Neural progenitor cell (in vitro differentiated cells): ENCODE measurements around the gene TXNRD3. TPM values are rescaled to one million over a fixed set of nuclear protein-coding genes. Genes with fewer than 3 reads are reported as not detected.

Source experiments
- DNase-seq: peaks from one replicate; pipeline ENCODE4 v3.0.0-alpha.2; 2016; ENCODE audit warnings: low spot score
- H2AFZ ChIP-seq: fragments of 200-600 bp; sonication (generic); replicated peaks from 2 replicates; pipeline ENCODE4 v1.6.1; 2016; ENCODE audit warnings: antibody characterized with exemption
- H3F3A ChIP-seq: fragments of 200-600 bp; sonication (generic); 2 replicates; pipeline ENCODE4 v1.6.1; 2016; ENCODE audit warnings: antibody characterized with exemption, low read depth
- H3K27ac ChIP-seq: fragments of 200-600 bp; sonication (generic); 2 replicates; pipeline ENCODE4 v1.5.1; 2016; ENCODE audit warnings: mild to moderate bottlenecking
- H3K27me3 ChIP-seq: fragments of 200-600 bp; sonication (generic); 2 replicates; pipeline ENCODE4 v1.6.1; 2016; ENCODE audit warnings: mild to moderate bottlenecking, moderate library complexity
- H3K36me3 ChIP-seq: fragments of 200-600 bp; sonication (generic); 2 replicates; pipeline ENCODE4 v1.5.1; 2016
- H3K4me1 ChIP-seq: fragments of 200-600 bp; sonication (generic); 2 replicates; pipeline ENCODE4 v1.6.1; 2016; ENCODE audit warnings: mixed run types
- H3K4me2 ChIP-seq: fragments of 200-600 bp; sonication (generic); 2 replicates; pipeline ENCODE4 v1.6.1; 2016
- H3K4me3 ChIP-seq: fragments of 200-600 bp; sonication (generic); 2 replicates; pipeline ENCODE4 v1.5.1; 2016
- H3K79me2 ChIP-seq: fragments of 200-600 bp; sonication (generic); 2 replicates; pipeline ENCODE4 v1.6.1; 2016; ENCODE audit warnings: low read depth
- H3K9ac ChIP-seq: fragments of 200-600 bp; sonication (generic); 2 replicates; pipeline ENCODE4 v1.6.1; 2016
- H3K9me3 ChIP-seq: fragments of 200-600 bp; sonication (generic); 2 replicates; pipeline ENCODE4 v1.5.1; 2016; ENCODE audit warnings: low read depth
- H4K20me1 ChIP-seq: fragments of 200-600 bp; sonication (generic); 2 replicates; pipeline ENCODE4 v1.6.1; 2016; ENCODE audit warnings: low read depth
- H3K27ac Mint-ChIP-seq: 3 replicates; pipeline ENCODE4 v1.8.0; 2021; ENCODE audit warnings: mixed read lengths
- H3K27me3 Mint-ChIP-seq: 2 replicates; pipeline ENCODE4 v1.8.0; 2022; ENCODE audit warnings: low read depth, mild to moderate bottlenecking, inconsistent platforms, moderate library complexity, mixed read lengths; ENCODE audit not compliant: insufficient read depth
- H3K36me3 Mint-ChIP-seq: 3 replicates; pipeline ENCODE4 v1.8.0; 2021; ENCODE audit warnings: mixed read lengths
- H3K4me1 Mint-ChIP-seq: 3 replicates; pipeline ENCODE4 v1.8.0; 2021; ENCODE audit warnings: mixed read lengths
- H3K4me3 Mint-ChIP-seq: 3 replicates; pipeline ENCODE4 v1.8.0; 2021; ENCODE audit warnings: mild to moderate bottlenecking, moderate library complexity, mixed read lengths
- H3K9me3 Mint-ChIP-seq: 3 replicates; pipeline ENCODE4 v1.8.0; 2020; ENCODE audit warnings: mixed read lengths
- EZH2 ChIP-seq: fragments of 200-600 bp; sonication (generic); IDR thresholded peaks from 2 replicates; pipeline ENCODE4 v1.6.1; 2017; ENCODE audit warnings: antibody characterized with exemption, mild to moderate bottlenecking, moderate library complexity
- EZH2phosphoT487 ChIP-seq: fragments of 200-600 bp; sonication (generic); IDR thresholded peaks from 2 replicates; pipeline ENCODE4 v1.6.1; 2017; ENCODE audit warnings: antibody characterized with exemption
- total RNA-seq: library from RNA; depleted of rRNA; stranded (reverse); fragments of >200 nt; gene quantifications from 2 replicates; pipeline ENCODE4 v1.2.3, GENCODE V29; 2015; ENCODE audit warnings: low replicate concordance
- TF ChIP-seq, protein P1 (sequence below): fragments of 200-600 bp; sonication (generic); IDR thresholded peaks from 2 replicates; pipeline ENCODE4 v1.5.1; 2017; ENCODE audit warnings: antibody characterized with exemption, mild to moderate bottlenecking

Gene TXNRD3
- total RNA-seq, 1 donor from 2014 or later, result 10.3 TPM

DNA sequence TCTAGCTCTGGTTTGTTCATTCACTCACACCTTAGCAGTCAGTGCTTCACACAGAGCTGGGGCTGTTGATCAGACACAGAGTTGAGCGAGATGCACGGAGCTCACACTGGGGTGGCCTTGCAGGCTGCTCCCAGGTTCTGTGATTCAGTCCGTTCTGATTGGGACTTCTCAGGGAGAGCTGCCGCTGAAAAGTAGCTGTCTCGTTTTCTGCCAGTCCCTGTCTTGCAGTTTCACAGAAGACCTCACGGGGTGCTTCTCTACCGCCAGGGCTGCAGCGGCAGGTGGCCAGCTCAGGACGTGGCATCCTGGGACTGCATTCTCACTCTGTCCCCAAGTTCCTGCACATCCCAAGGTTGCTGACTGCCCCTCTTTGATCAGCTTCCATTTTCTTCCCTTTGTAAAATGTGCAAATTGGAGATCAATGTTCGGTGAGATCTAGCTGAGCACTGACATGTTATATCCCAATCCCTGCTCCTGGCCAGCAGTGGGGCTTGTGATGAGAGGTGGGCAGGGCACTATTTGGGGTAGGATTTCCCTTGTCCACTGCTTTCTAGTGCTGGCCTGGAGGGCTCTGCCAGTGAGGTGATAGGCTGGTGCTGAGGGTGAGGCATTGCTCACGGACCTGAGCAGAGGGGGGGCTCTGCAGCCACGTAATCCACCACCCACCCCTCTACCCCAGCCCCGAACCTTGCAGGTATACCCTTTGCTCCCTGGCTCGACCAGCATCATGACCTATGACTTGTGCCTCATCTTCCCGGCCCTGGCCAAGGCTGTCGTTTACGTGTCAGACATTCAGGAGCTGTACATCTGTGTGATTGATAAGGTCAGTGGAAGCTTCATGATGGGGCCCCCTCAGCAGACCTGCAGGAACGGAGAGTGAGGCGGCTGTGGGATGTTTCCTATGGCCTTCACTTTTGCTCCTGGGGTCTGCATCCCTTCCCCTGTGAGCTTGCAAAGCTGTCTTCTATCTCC is 5.3 kb upstream of the TXNRD3 start:
- Mint-ChIP-seq H3K27me3 (peaks cover 6% of the 10 kb centered on the region), H3K4me3 (no peak overlapping the region), H3K36me3 (no peaks in the 10 kb centered on the region), H3K27ac (no peak overlapping the region), H3K9me3 (peaks cover 12% of the 10 kb centered on the region), H3K4me1 (peaks cover 4% of the 10 kb centered on the region)
- no peaks in the 10 kb centered on the region for H3K36me3 ChIP-seq
- peaks cover 13% of the 10 kb centered on the region for H3F3A ChIP-seq
- H3K27ac ChIP-seq, result no peak overlapping the region
- H2AFZ ChIP-seq, result peak overlapping the region; percentile 34
- peaks cover 77% of the 10 kb centered on the region for H3K27me3 ChIP-seq
- no peaks in the 10 kb centered on the region for H3K9me3 ChIP-seq
- no peak overlapping the region for H3K9ac ChIP-seq
- no peak for TF ChIP-seq EZH2
- TF ChIP-seq, protein P1, sequence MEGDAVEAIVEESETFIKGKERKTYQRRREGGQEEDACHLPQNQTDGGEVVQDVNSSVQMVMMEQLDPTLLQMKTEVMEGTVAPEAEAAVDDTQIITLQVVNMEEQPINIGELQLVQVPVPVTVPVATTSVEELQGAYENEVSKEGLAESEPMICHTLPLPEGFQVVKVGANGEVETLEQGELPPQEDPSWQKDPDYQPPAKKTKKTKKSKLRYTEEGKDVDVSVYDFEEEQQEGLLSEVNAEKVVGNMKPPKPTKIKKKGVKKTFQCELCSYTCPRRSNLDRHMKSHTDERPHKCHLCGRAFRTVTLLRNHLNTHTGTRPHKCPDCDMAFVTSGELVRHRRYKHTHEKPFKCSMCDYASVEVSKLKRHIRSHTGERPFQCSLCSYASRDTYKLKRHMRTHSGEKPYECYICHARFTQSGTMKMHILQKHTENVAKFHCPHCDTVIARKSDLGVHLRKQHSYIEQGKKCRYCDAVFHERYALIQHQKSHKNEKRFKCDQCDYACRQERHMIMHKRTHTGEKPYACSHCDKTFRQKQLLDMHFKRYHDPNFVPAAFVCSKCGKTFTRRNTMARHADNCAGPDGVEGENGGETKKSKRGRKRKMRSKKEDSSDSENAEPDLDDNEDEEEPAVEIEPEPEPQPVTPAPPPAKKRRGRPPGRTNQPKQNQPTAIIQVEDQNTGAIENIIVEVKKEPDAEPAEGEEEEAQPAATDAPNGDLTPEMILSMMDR, result peak; percentile 48
- H3K79me2 ChIP-seq, result no peaks in the 10 kb centered on the region
- no peak overlapping the region for H3K4me2 ChIP-seq
- peak; percentile 47 for DNase-seq
- H3K4me1 ChIP-seq, result peaks cover 3% of the 10 kb centered on the region
- peaks cover 1% of the 10 kb centered on the region for H4K20me1 ChIP-seq
- H3K4me3 ChIP-seq, result no peak overlapping the region

DNA sequence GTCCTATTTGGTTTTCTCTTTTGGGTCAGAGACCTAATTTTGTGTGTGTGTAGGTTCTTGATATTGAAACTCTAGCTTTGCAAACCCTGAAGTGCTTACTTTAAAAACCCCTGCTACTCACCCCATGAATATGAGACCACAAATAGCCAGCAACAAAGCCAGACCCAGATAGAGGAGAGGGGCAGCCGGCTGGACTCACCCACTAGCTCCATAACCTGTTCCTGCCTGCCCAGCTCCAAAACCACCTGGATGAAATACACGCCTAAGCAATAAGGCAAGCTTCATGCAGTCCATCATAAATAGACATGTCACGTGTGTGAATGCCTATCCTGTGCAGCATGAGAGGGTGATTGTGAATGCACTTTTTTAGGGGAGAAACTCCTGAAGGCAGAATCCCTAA is 3.7 kb upstream of the TXNRD3 start:
- TF ChIP-seq EZH2, result no peak
- TF ChIP-seq, protein P1, result no peak
- no peak for TF ChIP-seq EZH2phosphoT487
- Mint-ChIP-seq H3K9me3 (peaks cover 12% of the 10 kb centered on the region), H3K4me1 (peaks cover 6% of the 10 kb centered on the region), H3K27ac (no peak overlapping the region), H3K27me3 (peaks cover 8% of the 10 kb centered on the region), H3K36me3 (no peaks in the 10 kb centered on the region), H3K4me3 (no peak overlapping the region)
- Histone ChIP-seq H3F3A (no peaks in the 10 kb centered on the region), H3K36me3 (no peaks in the 10 kb centered on the region), H3K9ac (no peak overlapping the region), H3K9me3 (no peaks in the 10 kb centered on the region), H3K4me1 (peaks cover 3% of the 10 kb centered on the region), H3K4me2 (no peak overlapping the region), H4K20me1 (no peaks in the 10 kb centered on the region), H3K79me2 (no peaks in the 10 kb centered on the region), H3K4me3 (no peak overlapping the region), H3K27me3 (peaks cover 86% of the 10 kb centered on the region), H3K27ac (no peak overlapping the region), H2AFZ (no peak overlapping the region)
- no peak for DNase-seq

GRCh38 chr3:126657901-126658300 is 3.0 kb upstream of the TXNRD3 start:
- no peaks in the 10 kb centered on the region for H3K36me3 Mint-ChIP-seq
- peaks cover 86% of the 10 kb centered on the region for H3K27me3 ChIP-seq
- H3F3A ChIP-seq, result no peaks in the 10 kb centered on the region
- H3K4me1 Mint-ChIP-seq, result peaks cover 6% of the 10 kb centered on the region
- TF ChIP-seq EZH2phosphoT487, result no peak
- TF ChIP-seq EZH2, result no peak
- TF ChIP-seq, protein P1, result no peak
- H3K79me2 ChIP-seq, result no peaks in the 10 kb centered on the region
- no peak for DNase-seq
- no peak overlapping the region for H3K27ac ChIP-seq
- peaks cover 8% of the 10 kb centered on the region for H3K27me3 Mint-ChIP-seq
- H3K9me3 ChIP-seq, result no peaks in the 10 kb centered on the region
- peaks cover 12% of the 10 kb centered on the region for H3K9me3 Mint-ChIP-seq
- H3K4me1 ChIP-seq, result peaks cover 3% of the 10 kb centered on the region
- no peaks in the 10 kb centered on the region for H3K36me3 ChIP-seq
- no peaks in the 10 kb centered on the region for H4K20me1 ChIP-seq
- no peak overlapping the region for H3K4me3 ChIP-seq
- H3K27ac Mint-ChIP-seq, result no peak overlapping the region
- no peak overlapping the region for H3K4me3 Mint-ChIP-seq
- H2AFZ ChIP-seq, result no peak overlapping the region
- H3K4me2 ChIP-seq, result no peak overlapping the region
- no peak overlapping the region for H3K9ac ChIP-seq
